B cell (primary cell): ENCODE results near the gene ZSWIM6.

Experiments used
- CTCF ChIP-seq: fragments of 200-600 bp; IDR thresholded peaks from one replicate; pipeline ENCODE4 v1.8.0; 2022; ENCODE audit warnings: antibody characterized with exemption, mild to moderate bottlenecking
- EZH2 ChIP-seq: IDR thresholded peaks from 2 replicates; pipeline ENCODE4 v1.6.1; 2012; ENCODE audit warnings: borderline replicate concordance, low read depth, mild to moderate bottlenecking, moderate library complexity, low read length; ENCODE audit not compliant: insufficient read depth, poor library complexity, severe bottlenecking

GRCh38 chr5:61289241-61289640 is 42.8 kb upstream of the ZSWIM6 start:
- TF ChIP-seq CTCF, result no peak
- TF ChIP-seq EZH2, result no peak
